Right atrium auricular region (tissue), 2 donors: ENCODE data around the gene TSC22D3. TPM values are rescaled to one million over a fixed set of nuclear protein-coding genes. Genes with fewer than 3 reads are reported as not detected.

Experiments
- DNase-seq: peaks from one replicate; pipeline ENCODE4 v3.0.0-alpha.2; 2019; ENCODE audit warnings: low spot score
- H3K27ac ChIP-seq, 2 donors: fragments of 200-600 bp; sonication (generic); 1 replicate in 1 of 2; 2 replicates in 1 of 2; pipeline ENCODE4 v1.5.1; 2016 to 2019
- H3K27me3 ChIP-seq, 2 donors: fragments of 200-600 bp; sonication (generic); one replicate each; pipeline versions ENCODE4 v1.5.1 to v1.6.0; 2017 to 2019
- H3K36me3 ChIP-seq: fragments of 200-600 bp; sonication (generic); one replicate; pipeline ENCODE4 v1.5.1; 2016
- H3K4me1 ChIP-seq, 2 donors: fragments of 200-600 bp; sonication (generic); one replicate each; pipeline versions ENCODE4 v1.5.1 to v1.6.0; 2017 to 2019
- H3K4me3 ChIP-seq, 2 donors: fragments of 200-600 bp; sonication (generic); 1 replicate in 1 of 2; 2 replicates in 1 of 2; pipeline ENCODE4 v1.5.1; 2017 to 2019; ENCODE audit warnings: mild to moderate bottlenecking in 1 of 2, moderate library complexity in 1 of 2
- H3K9me3 ChIP-seq, 2 donors: fragments of 200-600 bp; sonication (generic); one replicate each; pipeline ENCODE4 v1.5.1; 2019
- total RNA-seq, 2 donors: library from RNA; depleted of rRNA; stranded (reverse); fragments of >200 nt; gene quantifications; one replicate each; pipeline ENCODE4 v1.1.0, GENCODE V29; 2016
- TF ChIP-seq, protein P1 (sequence below), 2 donors: fragments of 200-600 bp; sonication (generic); IDR thresholded peaks; one replicate each; pipeline ENCODE4 v1.5.1; 2019; ENCODE audit warnings: antibody characterized with exemption in 2 of 2

The TSC22D3 gene
- total RNA-seq, 2 donors from 2014 or later: 184 to 193 TPM

DNA sequence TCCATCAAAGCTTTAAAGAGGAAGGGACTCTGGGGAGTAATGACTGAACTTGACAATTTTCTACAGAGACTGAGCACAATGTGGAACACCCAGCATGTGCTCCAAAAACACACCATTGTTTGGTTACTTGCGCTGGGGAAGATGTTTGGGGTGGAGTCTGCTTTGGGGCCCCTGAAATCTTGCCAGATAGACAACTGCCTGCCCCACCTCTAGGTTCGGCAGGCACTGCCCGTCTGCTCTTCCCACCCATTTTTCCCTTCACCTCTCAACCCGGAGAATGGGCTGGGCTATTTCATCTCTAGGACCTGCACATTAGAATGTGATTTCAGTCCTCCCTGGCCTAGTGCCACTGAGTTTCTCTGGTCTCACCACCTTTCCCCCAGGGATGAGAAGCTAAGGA, 41.9 kb downstream of the TSC22D3 start:
- no peak overlapping the region for H3K4me3 ChIP-seq
- H3K36me3 ChIP-seq: no peaks in the 10 kb centered on the region
- no peaks in the 10 kb centered on the region for H3K27me3 ChIP-seq
- peaks cover 0 to 67% of the 10 kb centered on the region in 2 donors for H3K4me1 ChIP-seq
- no peaks in the 10 kb centered on the region for H3K9me3 ChIP-seq
- H3K27ac ChIP-seq: peak overlapping the region; percentile 13 to 15
- TF ChIP-seq, protein P1, sequence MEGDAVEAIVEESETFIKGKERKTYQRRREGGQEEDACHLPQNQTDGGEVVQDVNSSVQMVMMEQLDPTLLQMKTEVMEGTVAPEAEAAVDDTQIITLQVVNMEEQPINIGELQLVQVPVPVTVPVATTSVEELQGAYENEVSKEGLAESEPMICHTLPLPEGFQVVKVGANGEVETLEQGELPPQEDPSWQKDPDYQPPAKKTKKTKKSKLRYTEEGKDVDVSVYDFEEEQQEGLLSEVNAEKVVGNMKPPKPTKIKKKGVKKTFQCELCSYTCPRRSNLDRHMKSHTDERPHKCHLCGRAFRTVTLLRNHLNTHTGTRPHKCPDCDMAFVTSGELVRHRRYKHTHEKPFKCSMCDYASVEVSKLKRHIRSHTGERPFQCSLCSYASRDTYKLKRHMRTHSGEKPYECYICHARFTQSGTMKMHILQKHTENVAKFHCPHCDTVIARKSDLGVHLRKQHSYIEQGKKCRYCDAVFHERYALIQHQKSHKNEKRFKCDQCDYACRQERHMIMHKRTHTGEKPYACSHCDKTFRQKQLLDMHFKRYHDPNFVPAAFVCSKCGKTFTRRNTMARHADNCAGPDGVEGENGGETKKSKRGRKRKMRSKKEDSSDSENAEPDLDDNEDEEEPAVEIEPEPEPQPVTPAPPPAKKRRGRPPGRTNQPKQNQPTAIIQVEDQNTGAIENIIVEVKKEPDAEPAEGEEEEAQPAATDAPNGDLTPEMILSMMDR (IDR thresholded peaks at IDR 0.05): no peak
- DNase-seq: no peak

DNA sequence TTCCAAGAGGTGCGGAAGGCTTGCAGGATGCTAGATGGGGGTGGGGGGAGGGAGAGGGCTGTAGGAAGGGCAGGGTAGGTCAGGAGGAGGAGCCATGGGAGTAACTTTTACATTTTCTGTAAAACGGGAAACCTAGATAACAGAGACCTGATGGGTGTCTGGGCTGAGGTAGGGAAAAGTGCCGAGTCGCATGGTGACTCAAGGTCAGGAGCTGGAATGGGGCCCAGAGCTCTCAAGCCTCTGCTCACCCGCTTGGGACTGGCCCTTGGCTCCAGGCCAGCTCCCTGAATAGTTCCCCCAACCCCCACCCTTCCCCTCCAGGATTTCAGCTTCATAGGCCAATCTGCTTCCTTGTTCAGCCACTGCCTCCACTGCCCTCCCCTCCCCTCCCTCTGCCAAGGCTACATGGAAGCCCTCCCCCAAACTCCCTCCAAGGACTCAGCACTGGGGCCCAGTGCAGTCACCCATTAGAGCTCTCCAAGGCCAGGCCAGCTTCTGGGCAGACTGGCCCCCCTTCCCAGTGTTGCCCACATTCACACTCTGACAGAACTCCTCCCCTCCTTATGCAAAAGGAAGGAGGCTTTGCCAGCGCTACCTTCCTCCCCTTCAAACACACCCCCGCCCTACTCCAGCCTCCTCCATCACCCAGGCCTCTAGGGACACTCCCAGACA, 43.6 kb downstream of the TSC22D3 start:
- Histone ChIP-seq H3K4me1 (peaks cover 0 to 59% of the 10 kb centered on the region in 2 donors), H3K27ac (peak overlapping the region; percentile 70 to 75), H3K4me3 (no peak overlapping the region), H3K36me3 (no peaks in the 10 kb centered on the region), H3K9me3 (no peaks in the 10 kb centered on the region), H3K27me3 (no peaks in the 10 kb centered on the region)
- DNase-seq: peak; percentile 92
- TF ChIP-seq, protein P1 (IDR thresholded peaks at IDR 0.05): no peak

DNA sequence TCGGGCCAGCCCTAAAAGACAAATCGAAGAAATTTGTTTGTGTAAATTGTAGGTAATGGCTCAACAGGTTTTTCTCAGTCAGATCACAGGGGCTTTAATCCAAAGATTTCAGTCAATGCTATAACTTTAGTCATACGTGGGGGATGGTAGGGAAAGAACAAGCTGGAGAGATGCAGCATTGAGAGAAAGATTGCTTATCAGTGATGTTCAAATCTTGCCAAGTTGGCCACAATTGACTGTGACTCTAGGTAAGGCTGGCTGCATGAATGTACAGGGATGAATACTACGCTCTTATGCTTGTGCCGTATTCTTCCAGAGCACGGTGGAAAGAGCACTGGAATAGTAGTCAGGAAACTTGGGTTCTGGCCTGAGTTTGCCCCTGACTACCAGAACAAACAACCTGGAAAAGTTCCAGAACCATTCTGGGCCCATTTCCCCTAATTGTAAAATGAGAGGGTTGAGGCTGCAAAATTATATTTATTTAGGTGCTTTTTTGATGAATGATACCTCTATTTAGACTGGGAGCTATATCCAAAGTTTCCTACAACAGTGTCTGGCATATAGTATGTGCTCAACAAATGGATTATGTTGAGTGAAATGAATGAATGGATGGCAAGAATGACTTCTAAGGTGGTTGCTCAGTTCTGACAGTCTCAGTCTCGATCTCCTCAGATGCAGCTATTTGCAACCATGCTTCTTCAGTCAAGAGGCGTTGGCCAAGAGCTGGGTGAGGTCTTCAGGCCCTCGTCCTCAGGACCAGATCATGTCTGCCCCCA, 44.4 kb downstream of the TSC22D3 start:
- Histone ChIP-seq H3K27me3 (no peaks in the 10 kb centered on the region), H3K27ac (peak overlapping the region; percentile 70 to 75), H3K36me3 (no peaks in the 10 kb centered on the region), H3K9me3 (no peaks in the 10 kb centered on the region), H3K4me3 (no peak overlapping the region), H3K4me1 (peaks cover 0 to 60% of the 10 kb centered on the region in 2 donors)
- TF ChIP-seq, protein P1 (IDR thresholded peaks at IDR 0.05): no peak
- DNase-seq: no peak

DNA sequence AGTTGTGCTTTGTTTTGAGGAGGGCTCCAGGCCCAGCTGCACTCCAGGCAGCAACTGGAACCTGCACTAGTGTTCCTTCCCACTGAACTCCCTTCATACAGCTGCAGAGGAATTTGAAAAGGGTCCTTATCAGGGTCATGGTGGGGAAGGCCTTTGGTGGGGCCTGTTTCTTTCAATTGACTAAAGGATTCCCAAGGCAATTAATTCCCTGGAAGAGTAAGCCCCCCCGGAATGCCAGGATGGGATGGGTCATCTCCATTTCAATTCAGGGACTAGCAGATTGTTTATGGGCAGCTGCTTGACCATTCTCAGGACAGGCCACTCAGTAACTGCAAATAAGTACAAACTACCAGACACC, 45.3 kb downstream of the TSC22D3 start:
- Histone ChIP-seq H3K4me3 (no peak overlapping the region), H3K9me3 (no peaks in the 10 kb centered on the region), H3K27me3 (no peaks in the 10 kb centered on the region), H3K4me1 (peaks cover 0 to 67% of the 10 kb centered on the region in 2 donors), H3K27ac (peak overlapping the region; percentile 70), H3K36me3 (no peaks in the 10 kb centered on the region)
- DNase-seq: no peak
- TF ChIP-seq, protein P1 (IDR thresholded peaks at IDR 0.05): no peak

DNA sequence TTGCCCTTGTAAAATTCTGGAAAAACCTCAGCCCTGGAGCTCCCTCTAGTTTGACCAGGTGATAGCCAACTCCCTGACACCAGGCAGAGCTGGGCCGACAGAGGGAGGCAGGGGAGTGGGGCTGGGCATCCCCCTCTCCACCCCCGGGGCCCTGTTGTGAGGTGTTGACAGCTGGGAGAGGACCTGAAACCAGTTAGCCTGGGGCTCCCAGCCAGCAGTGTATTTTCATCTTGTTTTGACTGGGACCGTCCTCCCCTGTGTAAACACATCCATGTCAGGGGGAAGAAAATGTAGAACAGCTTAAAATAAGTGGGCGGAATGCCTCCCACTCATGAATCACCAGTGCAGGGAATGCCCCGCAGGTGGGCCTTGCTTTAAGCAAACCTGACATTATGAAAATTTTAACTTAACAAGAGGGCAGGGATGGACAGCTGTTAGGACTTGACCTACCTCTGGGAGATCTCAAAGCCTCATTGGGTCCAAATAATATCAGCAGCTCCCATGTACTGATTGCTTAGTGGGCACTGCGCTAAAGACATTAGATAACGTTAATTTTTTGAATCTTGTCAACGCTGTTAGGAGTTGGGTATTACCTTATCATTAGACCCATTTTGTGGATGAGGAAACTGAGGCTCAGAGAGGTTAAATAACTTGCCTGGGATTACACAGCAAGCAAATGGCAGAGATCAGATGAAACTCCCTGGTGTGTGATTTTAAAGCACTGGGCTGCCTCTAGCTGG, 45.9 kb downstream of the TSC22D3 start:
- Histone ChIP-seq H3K4me3 (no peak overlapping the region), H3K27ac (peak overlapping the region; percentile 70), H3K9me3 (no peaks in the 10 kb centered on the region), H3K36me3 (no peaks in the 10 kb centered on the region), H3K4me1 (peaks cover 0 to 67% of the 10 kb centered on the region in 2 donors), H3K27me3 (no peaks in the 10 kb centered on the region)
- TF ChIP-seq, protein P1 (IDR thresholded peaks at IDR 0.05): peak in 1 of 2 donors; percentile 16
- no peak for DNase-seq
